GM23248 (cell line): ENCODE results near the gene PHC2.

Experiments
- EZH2 ChIP-seq: fragments of 200-600 bp; sonication (generic); IDR thresholded peaks from 2 replicates; pipeline ENCODE4 v1.6.1; 2018; ENCODE audit warnings: antibody characterized with exemption, mild to moderate bottlenecking; ENCODE audit not compliant: insufficient read depth, poor library complexity, severe bottlenecking
- EZH2phosphoT487 ChIP-seq: fragments of 200-600 bp; sonication (generic); IDR thresholded peaks from 2 replicates; pipeline ENCODE4 v1.6.1; 2018; ENCODE audit warnings: antibody characterized with exemption, moderate library complexity, mild to moderate bottlenecking, low read depth; ENCODE audit not compliant: insufficient read depth

DNA sequence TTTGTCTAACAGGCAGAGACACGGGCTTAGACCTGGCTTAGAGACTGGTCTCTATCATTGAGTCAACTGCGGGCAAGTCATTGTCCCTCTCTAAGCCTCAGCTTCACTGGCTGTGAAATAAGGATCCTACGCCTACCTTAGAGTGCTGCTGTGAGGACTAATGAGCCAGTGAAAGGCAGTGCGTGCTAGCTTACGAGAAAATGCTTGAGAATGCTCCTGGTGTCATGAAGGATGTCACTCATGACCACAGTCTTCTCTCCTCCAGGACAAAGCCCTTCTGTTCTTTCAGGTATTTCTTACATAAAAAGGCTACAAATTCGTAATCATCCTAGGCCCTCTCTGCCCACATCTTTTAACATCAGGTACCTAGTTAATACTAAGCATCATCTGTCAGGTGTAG is 93.5 kb downstream of the PHC2 start:
- TF ChIP-seq EZH2 (no peak), EZH2phosphoT487 (no peak)
